Amniotic stem cell (primary cell): ENCODE results near the gene APOC3.
"Not testable (repeated sequence)": the region's sequence is repeated elsewhere in the genome, so short reads cannot be mapped to it uniquely, and the experiment has no call there.

ENCODE experiments used
- DNase-seq: peaks from one replicate; lab custom pipeline; 2025; lab: John Stamatoyannopoulos, UW

The APOC3 gene

DNA sequence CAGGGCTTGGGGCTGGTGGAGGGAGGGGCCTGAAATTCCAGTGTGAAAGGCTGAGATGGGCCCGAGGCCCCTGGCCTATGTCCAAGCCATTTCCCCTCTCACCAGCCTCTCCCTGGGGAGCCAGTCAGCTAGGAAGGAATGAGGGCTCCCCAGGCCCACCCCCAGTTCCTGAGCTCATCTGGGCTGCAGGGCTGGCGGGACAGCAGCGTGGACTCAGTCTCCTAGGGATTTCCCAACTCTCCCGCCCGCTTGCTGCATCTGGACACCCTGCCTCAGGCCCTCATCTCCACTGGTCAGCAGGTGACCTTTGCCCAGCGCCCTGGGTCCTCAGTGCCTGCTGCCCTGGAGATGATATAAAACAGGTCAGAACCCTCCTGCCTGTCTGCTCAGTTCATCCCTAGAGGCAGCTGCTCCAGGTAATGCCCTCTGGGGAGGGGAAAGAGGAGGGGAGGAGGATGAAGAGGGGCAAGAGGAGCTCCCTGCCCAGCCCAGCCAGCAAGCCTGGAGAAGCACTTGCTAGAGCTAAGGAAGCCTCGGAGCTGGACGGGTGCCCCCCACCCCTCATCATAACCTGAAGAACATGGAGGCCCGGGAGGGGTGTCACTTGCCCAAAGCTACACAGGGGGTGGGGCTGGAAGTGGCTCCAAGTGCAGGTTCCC is at the start of gene APOC3:
Gene APOC3, plus strand, starts transcription at position 383 of the 659 bp plus-strand sequence. CDS start 676 bp downstream, outside the sequence.
- DNase-seq: no peak

DNA sequence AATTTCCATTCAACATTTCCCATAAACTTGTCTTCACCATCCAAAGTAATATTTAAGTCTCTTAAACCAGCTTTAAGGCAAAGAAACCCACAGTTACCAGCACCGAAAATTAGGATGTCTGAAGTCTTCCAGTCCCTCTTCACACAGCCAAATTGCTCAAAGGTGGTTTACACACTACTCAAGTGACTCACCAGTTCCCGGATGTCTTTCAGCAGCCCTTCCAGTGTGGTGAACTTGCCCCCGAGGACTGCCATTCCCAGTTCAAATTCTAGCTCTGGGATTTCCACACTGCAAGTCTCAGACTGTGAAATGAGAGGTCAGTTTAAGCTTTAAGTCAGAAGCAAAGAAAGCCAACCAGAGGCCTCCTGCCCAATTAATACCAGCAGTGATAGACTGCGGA is 47.0 kb upstream of the APOC3 start:
- DNase-seq: no peak

DNA sequence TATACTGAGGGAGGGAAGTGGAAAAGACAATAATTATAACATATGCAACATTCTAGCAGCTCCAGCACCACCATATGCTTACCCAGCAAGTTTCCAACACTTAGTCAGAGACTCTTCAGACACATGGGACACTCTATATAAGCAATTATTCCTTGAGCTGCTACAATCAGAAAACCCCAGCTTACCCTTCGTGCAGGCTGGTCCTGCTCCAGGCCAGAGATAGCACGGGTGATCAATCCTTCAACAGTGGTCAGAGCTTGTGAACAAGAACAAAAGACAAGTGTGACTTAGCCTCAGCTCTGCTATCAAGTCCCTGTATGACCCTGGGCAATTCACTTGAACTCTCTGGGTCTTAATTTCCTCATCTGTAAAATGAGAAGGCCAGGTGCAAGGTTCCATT is 43.4 kb upstream of the APOC3 start:
- DNase-seq: no peak

DNA sequence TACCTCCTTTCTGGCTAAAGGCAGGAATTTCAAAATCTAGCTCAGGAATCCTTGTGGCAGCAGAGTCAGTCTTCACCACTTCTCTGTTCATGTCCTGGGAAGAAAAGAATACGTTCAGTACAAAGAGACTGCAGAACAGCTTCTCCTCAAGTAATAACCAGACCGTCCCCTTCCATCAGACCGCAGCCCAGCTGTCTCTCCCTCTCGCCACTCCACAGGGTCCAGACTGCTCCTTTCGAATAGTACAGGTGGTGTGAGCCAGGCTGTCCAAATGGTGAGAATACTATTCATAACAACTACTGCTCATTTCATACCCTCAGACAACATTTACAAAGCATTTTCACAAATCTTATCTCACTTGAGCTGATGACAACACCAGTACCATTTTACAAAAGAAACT is 42.7 kb upstream of the APOC3 start:
- DNase-seq: no peak

DNA sequence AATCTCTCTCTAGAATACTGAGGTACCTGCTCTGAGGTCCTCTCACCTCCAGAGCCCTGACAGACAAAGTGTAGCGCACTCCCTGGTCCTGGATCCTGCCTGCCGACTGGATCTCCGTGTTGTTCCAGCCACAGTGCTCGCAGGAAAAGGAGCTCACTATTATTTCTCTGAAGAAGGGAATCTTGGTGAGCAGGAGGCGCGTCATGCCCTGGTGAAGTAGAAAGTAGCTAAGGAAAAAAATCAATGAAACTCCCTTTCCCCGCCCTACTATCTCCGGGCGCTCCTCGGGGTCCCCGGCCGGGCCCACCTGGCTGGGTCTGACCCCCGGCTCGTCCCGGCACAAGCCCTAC is 42.3 kb upstream of the APOC3 start:
- no peak for DNase-seq

DNA sequence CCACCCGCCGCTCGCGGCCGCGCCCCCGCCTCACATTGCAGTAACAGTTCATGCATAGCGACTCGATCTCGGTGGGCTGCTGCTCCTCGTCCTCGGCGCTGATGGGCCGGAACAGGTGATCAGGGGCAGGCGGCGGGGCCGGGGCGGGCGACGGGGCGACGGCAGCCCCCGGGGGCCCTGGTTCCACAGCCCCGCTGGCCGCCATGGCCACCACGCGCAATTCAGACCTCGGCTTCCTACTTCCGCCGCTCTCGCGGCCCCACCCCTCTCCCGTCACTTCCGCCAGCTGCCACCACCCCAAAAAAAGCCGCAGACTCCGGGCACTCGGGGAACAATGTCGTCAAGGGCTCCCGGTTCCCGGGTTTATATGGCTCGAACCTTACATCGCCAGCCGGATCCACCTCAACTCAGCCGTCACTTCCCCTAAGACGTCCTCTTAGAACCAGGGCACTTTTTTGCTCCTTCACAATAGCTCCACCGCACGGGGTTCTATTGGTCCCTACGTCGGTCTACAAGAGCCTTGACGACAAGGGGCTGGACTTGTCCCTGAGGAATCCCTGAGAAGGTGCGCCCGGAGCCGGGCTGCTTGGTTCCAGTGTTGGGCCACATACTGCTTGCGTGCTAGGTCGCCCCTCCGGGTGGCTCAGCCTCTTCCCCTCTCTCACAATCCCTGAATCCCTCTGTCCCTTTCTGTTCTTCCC is 41.8 kb upstream of the APOC3 start, which contains the start of gene ZPR1:
Gene ZPR1, minus strand, starts transcription at position 238 of the 701 bp plus-strand sequence. Its CDS starts 33 bp downstream, at position 205.
- peak; percentile 48 for DNase-seq

DNA sequence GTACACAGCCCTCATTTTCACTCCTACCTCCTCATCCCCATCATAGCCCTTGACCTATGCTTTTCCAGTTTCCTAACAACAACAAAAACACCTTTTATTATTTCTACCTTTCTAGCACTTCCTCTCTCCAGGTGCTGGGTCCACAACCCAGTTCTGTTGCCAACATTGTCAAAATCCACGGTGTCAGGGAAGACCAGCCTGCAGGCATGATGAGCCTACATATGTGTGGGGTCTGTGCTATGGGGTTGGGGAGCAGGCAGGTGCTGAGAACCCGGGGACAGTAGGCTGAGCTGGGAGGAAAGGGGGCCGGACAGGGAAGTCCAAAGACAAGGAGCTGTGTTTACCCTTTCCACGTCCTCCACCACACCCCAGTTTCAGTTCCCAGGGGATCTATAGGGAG is 41.2 kb upstream of the APOC3 start:
- no peak for DNase-seq

DNA sequence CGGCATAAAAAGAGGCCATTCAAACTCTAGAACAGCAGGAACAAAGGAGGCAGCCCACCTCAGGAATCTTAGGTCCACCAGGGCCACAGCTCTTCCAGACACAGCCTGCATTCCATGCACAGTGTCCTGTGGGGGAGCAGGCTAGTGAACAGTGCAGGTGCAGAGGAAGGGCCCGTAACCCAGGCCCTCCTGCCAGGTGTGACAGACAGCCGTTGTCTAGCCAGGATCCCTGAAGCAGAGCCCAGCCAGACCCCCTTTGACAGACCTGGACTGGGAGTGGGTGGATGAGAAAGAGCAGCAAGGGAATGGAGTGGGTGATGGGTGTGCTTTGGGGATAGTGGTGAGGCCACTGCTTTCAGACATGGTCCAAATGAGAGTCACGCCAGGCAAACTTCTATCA is 40.7 kb upstream of the APOC3 start:
- no peak for DNase-seq

DNA sequence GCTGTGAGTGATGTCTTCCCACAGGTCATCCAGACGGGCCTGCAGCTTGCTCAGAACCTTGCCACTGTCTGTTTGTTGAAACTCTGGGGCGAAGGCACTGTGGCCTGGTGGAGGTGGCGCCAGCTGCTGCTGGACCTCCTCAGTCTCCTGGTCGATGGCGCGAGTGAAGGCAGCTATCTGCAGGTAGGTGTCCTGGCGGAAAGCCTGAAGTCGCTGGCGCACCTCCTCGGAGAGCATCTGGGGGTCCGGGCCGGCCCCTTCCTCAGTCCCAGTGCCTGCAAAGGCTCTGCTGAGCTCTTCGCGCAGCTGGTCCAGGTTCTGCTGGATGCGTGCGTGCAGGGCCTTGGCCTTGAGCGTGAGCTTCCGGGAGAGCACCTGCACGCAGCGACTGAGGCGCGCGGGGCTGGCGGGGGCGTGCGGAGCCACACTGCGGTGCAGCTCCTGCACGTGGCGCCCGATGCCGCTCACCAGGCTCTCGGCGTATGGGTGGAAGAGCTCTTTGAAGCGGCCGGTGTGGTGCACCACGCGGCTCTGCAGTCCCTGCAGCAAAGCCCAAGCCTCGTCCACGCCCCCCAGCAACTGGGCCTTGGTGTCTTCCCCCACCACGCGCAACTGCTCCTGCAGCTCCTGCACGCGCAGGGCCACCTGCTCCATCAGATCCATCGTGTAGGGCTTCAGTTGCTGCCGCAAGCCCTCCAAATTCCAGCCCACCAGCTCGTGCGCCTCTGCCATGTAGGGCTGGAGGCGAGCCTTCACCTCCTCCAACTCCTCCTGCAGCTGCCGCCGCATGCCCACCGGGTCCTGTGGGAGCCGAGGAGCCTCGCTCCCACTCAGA is 39.3 kb upstream of the APOC3 start:
- no peak for DNase-seq

DNA sequence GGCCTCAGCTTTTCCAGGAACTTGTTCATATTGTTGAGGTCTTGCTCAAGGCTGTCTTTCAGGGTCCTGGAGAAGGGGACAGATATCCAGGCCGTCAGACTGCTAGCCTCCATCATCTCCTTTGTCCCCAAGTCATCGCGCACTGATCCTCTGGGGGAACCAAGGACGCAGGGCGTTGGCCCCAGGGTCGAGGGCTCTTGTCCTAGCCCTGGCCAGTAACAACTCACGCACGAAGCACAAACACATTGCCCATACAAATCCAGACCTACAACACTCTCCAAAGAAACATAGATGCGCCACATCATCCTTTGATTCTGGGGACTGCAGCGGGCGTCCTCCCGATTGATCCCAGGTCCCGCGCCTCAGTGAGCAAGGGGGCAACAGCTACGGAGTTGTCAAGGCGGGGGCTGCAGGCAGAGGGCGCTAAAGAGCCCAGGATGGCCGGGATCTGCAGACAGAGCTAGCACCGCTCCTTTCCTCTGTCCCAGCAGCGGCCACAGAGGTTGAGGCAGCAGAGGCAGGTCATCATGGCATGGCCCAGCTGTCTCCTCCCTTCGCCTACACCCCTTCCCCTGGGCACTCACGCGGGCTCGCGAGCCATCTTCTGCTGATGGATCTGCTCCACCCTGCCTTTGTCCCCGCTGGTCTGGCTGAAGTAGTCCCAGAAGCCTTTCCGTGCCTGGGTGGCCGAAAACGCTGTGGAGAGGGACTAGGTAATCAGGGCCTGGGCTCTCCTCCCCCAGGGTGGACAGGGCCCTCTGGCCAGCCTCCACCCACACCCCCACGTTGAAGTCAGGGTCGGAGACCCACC is 38.5 kb upstream of the APOC3 start:
- peak; percentile 13 for DNase-seq

DNA sequence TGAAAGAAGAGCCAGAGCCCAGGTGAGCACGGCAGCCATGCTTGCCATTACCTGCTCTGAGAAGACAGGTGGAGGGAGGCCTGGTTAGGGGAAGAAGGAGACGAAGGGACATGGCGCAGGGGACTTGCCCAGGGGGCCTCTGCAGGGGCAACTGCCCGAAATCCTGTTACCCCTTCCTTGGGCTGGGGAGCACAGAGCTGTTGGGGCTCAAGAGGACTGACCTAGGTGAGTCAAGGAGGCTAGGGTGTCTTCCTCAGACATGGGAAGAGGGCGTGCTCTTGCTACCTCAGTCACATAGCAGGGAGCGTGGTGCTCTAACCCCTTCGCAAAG is 37.9 kb upstream of the APOC3 start, which contains the start of gene APOA5:
Gene APOA5, minus strand, starts transcription at position 67 of the 331 bp plus-strand sequence. Its CDS starts 19 bp downstream, at position 48.
- DNase-seq: no peak

DNA sequence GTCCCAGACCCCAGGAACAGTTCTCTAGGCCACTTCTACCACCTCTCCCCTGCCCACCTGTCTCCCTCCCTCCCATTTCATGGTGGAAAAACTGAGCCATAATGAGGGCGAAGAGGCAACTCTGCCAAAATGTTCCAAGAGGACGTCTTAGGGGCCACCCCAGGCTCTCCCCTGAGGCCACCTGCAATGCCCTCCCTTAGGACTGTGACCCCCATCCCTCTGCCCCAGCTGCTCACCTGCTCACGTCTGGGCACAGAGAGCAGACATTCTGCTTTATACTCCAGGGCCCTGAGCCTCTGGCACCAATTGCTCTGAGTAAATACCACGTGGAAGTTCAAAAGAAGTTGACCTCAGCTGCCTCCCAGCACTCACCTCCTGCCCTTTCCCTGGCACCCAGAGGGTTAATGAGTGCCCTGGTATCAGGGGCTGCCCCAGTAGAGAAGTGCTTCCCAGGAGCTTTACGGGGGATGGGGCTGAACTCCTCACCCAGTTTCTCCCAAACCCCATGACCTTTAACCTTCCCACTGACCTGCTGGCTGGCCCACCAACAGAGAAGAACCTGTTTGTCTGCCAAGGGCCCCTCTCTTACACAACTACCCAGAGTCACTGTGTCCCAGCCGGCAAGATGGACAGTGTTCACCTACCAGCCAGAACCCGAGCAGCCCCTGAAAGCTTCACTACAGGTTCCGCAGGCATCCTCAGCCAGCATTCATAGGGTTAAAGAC is 37.4 kb upstream of the APOC3 start:
- no peak for DNase-seq

DNA sequence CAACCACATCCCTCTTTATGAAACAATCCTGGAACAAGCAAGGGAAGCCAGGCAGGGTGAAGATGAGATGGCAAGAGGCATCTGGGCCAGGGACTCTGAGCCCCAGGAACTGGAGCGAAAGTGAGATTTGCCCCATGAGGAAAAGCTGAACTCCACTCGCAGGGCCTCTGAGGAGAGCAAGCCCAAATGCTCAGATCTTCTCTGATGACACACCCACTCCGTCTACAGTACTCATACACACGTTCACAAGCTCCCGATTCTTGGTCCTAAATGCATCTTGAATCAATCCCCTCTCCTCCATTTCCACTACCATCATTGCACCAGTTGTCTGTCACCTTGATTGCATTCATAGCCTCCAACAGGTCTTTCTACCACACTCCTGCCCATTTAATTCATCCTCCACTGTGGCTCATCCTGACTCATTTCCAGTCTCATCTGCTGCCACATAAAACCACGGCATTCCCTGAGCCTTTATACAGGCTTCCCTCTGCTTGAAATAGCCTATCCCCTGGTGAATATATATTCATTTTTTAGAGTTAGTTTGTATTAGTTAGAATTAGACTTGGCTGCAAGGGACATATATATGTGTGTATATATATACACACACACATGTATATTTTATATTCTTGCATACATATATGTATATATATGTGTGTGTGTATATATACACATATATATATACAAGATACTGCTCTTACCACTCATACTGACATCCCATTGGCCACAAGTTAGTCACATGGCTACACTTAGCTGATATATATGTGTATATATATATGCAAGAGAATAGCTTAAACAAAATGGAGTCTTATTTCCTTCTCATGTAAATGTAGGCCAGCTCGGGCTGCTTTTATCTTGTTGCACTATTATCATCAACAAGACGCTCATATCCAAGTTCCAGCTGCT is 36.6 kb upstream of the APOC3 start:
- peak; percentile 28 for DNase-seq

DNA sequence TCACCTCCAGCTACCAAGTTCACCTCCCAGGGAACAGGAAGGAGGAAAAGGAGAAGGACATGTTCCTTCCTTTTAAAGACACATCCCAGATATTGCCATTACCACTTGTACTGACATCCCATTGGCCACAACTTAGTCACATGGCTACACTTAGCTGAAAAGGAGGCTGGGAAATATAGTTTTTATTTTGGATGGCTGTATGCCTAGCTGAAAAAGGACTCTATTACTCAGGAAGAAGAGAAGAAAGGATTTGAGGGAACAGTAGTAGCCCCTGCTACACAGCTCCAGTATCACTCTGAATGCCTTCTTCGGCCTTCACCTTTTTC is 36.0 kb upstream of the APOC3 start:
- DNase-seq: no peak

DNA sequence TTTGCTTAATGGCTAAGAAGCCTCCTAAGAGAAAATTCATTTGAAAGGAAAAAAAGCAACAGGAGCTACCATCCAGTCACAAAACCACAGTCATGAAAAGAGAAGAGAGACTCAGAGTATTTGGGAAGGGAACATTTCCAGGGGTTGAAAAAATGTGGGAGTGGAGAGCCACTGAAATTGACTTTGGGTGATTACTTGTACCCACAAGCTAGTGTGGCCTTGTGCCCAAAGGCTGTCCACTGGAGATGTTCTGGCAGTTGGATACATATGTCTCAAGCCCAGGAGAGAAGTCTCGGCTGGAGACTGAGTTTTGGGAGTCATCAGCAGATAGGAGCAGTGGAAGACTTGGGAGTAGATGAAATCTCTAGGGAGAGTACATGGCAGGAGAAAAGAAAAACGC is 34.9 kb upstream of the APOC3 start:
- no peak for DNase-seq

DNA sequence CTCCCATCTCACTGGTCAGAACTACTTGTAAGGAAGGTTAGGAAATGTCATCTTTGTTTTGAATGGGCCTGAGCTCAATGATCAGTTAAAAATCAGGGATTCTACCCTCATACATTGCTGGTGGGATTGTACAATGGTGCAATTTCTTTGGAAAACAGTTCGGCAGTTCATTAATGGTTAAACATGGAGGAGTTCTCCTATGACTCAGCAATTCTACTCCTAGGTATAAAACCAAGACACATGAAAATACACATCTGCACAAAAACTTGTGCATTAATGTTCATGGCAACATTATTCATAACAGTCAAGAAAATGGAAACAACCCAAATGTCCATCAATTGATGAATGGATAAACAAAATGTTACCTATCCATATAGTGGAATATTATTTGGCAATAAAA is 33.2 kb upstream of the APOC3 start:
- DNase-seq: no peak

DNA sequence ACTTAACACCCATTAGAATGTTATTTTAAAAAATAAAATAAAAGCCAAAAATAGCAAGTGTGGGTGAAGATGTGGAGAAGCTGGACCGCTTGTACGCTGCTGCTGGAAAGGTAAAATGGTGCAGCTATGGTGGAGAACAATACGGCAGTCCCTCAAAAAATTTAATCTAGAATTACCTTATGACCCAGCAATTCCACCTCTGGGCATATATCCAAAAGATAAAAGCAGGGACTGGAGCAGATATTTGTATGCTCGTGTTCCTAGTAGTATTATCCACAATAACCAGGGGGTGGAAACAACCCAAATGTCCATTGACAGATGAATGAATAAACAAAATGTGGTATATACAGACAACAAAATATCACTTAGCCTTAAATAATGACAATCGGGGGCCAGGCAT is 31.9 kb upstream of the APOC3 start:
- no peak for DNase-seq

DNA sequence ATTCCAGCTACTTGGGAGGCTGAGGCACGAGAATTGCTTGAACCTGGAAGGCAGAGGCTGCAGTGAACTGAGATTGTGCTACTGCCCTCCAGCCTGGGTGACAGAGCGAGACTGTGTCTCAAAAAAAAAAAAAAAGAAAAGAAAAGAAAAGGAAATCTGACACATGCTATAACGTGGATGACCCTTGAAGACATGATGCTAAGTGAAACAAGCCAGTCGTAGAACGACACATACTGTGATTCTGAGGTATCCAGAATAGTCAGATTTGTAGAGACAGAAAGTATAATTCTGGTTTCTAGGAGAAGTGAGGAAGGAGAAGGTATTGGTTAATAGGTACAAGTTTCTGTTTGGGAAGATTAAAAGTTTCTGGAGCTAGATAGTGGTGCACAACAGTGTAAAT is 31.3 kb upstream of the APOC3 start:
- no peak for DNase-seq

DNA sequence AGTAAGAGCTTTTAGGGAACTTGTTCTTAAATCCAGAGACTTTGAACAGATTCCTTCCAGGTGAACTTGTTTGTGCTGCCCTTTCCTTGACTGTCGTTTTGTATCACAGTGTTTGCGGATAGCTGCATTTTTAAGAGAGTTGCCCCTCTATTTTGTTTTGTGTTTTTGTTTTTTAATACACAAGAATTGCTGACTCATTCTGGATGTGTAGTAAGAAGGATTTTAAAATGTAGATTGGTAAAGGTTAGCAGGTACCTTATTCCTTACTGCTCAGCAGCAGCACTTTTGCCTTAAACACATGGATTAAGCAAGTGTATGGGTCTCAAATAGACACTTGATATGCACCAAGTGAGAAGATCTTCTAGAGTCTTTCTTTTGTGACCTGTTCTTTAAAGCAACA is 29.1 kb upstream of the APOC3 start:
- no peak for DNase-seq

DNA sequence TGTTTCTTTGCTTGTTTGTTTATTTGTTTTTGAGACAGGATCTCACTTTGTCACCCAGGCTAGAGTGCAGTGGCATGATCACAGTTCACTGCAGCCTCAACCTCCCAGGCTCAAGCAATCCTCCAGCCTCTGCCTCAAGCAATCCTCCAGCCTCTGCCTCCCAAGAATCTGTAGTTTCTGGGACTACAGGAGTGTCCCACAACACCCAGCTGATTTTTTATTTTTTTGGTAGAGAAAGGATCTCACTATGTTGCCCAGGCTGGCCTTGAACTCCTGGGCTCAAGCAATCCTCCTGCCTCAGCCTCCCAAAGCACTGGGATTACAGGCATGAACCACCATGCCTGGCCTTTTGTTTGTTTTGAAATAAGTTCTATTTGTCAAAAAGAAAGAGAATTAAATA is 28.0 kb upstream of the APOC3 start:
- not testable (repeated sequence) for DNase-seq

DNA sequence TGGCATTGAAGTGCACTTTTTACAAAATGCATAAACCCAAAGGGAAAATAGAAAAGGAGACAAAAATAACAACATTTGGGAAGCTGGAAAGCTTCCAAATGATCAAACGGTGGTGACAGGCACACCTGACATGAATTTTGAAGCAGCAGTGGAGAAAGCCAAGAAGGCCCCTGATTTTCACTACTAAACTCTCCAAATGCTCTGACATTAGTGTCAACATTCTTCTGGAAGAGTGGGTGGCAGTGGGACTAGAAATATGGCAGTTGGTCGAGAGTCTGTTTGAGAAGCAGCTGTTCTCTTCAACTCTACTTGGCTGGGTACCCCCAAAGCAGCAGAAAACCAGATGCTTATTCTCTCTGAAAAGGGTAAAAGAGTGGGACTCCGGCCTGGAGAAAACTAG is 25.7 kb upstream of the APOC3 start:
- no peak for DNase-seq
